CD4-positive, alpha-beta T cell treated with Interleukin-4 for 4 hours (primary cell): ENCODE results near the gene RALGAPA1.
"Not testable (repeated sequence)": the region's sequence is repeated elsewhere in the genome, so short reads cannot be mapped to it uniquely, and the experiment has no call there.

ENCODE experiments used
- DNase-seq: peaks from one replicate; pipeline ENCODE4 v3.0.0-alpha.2; 2020

The RALGAPA1 gene

GRCh38 chr14:35821564-35822411, 12.7 kb upstream of the RALGAPA1 start:
- DNase-seq, result peak; percentile 27

DNA sequence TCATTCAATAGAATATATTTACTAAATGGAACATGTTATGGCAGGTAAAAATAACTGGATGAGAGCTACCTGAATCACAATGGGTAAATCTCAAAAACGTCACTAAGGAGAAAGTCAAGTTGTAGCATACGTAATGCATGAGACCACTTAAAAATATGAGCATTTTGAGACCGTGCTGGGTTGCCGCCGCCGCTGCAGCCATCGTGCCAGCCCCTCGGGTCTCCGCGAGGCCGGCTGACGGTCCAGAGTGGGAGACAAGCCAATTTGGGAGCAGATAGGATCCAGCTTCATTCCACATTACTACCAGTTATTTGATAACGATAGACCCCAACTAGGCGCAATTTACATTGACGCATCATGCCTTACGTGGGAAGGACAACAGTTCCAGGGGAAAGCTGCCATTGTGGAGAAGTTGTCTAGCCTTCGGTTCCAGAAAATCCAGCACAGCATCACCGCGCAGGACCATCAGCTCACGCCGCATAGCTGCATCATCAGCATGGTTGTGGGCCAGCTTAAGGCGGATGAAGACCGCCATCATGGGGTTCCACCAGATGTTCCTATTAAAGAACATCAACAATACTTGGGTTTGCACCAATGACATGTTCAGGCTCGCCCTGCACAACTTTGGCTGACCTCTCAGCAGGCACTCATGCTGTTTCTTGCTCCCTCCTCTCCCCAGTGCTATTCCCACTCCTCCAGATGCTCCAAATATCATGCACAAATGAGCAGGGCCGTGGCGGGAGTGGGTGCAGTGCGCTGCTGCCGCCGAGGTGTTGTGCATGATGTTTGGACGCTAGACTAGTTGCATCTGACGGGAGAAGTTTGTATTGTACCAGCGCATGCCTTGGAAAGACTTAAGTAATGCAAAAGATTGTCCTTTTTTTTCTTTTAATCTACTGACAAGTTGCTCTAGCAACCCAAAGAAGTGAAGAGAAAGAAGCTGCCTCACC, 10.8 kb upstream of the RALGAPA1 start:
- DNase-seq, result no peak

DNA sequence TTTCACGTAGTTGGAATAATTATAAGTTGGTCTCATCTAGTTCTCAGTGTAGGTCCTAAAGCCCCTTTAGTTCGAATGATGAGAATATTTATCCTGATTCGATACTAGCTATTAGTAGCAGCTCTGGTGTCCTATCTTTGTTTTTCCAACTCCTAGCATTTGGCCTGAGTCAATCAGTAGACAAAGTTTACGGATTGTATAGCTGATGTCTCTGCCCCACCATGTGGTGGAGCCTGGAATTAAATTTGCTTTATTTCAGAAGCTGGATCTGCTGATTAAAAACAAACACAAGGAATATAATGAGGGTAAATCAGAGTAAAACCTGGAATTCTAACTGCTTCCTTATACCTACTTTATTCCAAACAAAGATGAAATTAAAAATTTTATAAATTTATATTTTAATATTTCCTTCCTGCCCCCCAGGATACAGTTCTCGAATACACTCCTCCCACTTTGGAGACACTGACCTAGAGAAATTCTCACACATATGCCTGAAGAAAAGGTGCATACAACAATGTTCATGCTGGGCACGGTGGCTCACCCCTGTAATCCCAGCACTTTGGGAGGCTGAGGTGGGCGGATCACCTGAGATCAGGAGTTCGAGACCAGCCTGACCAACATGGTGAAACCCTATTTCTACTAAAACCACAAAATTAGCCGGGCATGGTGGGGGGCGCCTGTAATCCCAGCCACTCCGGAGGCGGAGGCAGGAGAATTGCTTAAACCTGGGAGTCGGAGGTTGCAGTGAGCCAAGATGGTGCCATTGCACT, 9.4 kb upstream of the RALGAPA1 start:
- DNase-seq, result peak; percentile 24

DNA sequence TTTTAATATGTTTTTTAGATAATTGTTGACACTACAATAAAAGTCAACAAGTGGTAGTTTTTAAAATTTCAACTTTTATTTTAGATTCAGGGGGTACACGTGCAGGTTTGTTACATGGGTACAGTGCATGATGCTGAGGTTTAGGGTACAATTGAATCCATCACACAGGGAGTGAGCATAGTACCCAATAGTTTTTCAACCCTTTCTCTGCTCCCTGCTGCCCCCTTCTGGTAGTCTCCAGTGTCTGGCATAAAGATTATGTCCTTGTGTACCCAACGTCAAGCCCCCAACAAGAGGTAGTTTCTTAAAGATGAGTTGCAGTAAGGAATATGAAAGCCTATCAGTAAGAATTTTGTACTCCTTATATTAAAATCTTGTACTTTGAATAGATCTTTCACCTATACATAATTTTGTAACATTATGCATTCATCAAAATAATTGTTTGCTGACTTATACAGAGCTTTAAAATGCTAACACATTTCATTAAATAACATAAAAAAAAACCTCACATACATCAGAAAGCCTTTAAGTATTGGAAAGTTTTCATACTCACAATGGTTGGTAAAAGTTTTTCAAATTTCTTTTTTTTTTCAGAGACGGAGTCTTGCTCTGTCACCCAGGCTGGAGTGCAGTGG, 5.4 kb upstream of the RALGAPA1 start:
- peak; percentile 83 for DNase-seq

- DNase-seq, result no peak
These were observed 1.9 kb upstream of the RALGAPA1 start for GRCh38 chr14:35810963-35811362.

DNA sequence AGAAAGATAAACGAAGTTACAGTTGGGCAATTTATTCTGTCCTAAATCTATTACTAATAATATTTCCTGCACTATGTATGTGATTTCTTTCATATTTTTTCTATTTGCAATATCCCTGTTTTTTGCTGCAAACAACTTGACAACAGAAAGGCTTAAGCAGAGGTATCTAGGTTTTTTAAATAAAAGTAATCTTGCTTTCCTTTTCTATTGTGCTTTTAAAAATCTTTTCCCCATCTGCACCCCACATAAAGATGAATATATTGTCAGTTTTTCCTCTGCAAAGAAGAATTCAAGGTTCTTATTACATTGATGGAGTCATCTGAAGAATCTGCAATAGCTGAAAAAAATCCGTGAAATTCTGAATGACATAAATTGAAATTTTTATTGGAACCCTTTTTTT, 502 bp upstream of the RALGAPA1 start:
- DNase-seq, result no peak

DNA sequence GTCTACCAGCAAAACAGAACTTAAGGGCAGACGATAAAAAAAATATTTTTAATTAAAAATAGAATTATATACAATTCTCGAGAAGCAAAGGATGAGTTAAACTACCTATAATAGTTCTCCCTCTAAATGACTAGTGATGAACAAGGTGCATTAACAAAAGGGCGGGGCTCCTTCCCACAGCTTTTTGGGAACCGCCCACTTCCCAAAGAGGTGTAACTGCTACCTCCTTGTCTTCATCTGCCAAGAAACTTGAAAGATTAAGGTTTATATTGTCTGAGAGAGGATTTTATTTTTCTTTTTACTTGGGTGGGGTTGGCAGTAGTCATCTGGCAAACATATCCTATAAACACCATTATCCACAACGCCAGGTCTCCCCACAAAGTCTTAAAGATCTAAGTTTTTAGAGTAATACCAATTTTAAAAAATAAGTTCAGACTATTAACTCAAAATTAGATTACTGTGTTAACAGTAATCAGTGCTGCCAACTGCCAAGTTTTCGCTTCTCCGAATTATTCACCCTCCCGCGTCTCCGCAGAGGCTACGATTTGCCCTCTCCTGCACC, 938 bp downstream of the RALGAPA1 start:
- peak; percentile 36 for DNase-seq

GRCh38 chr14:35807131-35807961, 1.7 kb downstream of the RALGAPA1 start:
- no peak for DNase-seq

DNA sequence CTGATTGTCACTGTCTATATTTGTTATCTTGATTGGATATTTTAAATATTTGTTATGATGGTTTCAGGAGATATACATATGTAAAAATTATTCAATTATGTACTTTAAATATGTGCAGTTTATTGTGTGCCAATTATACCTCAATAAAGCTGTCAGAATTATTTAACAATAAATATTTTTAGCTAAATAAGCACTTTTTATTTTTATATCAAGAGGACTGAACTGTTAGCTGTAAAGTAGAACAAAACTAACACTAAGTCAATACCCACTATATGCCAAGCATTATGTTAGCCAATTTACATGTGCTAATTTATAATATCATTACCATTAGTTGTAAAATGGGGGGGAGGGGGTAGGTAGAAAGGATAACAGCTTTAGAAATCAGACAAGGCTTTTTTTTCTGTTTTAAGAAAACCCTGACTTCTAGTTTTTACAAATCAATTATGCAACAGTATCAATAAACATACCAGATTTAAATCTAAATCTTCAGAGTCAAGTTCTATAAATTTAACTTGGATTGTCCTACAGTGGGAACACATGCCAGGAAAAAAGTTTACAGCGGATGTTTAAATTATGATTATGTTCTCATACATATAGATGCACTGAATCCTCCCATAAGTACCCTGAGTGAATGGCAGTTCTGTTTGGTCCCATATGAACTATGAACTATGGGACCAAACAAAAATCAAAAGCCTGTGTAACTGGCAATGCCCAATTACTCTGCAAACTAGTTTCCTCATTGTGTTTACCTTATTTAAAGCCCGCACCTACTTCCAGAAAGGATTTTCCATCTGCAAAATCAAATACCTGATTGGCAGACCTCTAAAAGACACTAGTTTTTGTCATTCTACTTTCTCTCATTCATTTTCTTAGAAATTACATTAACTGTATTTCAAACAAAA, 2.8 kb downstream of the RALGAPA1 start:
- DNase-seq, result no peak

DNA sequence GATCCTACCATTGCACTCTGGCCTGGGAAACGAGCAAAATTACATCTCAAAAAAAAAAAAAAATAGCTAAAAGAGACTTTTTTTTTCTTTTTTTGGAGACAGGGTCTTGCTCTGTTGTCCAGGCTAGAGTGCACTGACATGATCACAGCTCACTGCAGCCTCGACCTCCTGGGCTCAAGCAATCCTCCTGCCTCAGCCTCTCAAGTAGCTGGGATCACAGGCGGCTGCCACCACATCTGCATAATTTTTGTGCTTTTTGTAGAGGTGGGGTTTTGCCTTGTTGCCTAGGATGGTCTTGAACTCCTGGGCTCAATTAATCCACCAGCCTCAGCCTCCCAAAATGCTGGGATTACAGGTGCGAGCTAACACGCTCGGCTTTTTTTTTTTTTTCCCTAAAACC, 11.3 kb downstream of the RALGAPA1 start:
- DNase-seq, result no peak

GRCh38 chr14:35789651-35790050, 19.4 kb downstream of the RALGAPA1 start:
- peak; percentile 9 for DNase-seq

GRCh38 chr14:35786856-35787255, 22.2 kb downstream of the RALGAPA1 start:
- DNase-seq, result no peak

DNA sequence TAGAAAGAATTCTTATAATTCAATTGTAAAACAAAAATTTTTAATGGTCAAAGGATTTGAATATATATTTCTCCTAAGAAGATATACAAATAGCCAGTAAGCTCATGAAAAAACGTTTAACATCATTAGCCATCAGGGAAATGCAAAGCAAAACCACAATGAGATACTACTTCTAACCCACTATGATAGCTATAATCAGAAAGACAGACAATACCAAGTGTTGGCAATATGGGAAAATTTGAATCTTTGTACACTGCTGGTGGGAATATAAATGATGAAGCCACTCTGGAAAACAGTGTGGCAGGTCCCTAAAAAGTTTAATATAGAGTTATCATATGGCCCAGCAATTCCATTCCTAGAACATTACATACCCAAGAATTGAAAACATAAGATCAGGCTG, 25.4 kb downstream of the RALGAPA1 start:
- DNase-seq, result no peak

GRCh38 chr14:35779368-35779767, 29.7 kb downstream of the RALGAPA1 start:
- DNase-seq, result no peak

DNA sequence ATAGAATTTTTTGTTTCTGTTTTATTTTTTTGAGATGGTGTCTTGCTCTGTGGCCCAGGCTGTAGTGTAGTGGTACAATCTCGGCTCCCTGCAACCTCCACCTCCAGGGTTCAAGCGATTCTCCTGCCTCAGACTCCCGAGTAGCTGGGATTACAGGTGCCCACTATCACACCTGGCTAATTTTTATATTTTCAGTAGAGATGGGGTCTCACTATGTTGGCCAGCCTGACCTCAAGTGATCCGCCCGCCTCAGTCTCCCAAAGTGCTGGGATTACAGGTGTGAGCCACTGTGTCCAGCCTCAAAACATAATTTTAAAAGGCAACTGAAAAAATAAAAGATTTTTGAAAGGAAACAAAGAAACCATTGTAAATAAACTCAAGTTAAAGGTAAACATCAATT, 31.5 kb downstream of the RALGAPA1 start:
- DNase-seq, result not testable (repeated sequence)

DNA sequence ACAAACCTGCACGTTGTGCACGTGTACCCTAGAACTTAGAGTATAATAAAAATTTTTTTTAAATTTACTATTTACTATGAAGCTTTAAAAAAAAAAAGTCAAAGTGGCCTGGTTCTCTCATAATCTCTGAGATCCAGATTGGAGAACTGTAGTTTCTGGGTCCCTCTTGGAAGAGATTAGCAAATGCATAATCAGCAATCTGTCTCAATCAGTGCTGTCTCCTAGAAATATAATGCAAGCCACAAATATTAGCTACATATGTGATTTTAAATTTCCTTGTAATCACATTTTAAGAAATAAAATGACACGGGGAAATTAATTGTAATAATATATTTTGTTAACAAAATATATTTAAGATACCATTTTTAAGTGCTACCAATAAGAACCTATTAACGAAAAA, 32.3 kb downstream of the RALGAPA1 start:
- no peak for DNase-seq

GRCh38 chr14:35776085-35776484, 33.0 kb downstream of the RALGAPA1 start:
- not testable (repeated sequence) for DNase-seq

- peak; percentile 15 for DNase-seq
These were observed 42.4 kb downstream of the RALGAPA1 start for GRCh38 chr14:35766700-35767082.

- DNase-seq, result no peak
These were observed 42.9 kb downstream of the RALGAPA1 start for GRCh38 chr14:35766036-35766699.

DNA sequence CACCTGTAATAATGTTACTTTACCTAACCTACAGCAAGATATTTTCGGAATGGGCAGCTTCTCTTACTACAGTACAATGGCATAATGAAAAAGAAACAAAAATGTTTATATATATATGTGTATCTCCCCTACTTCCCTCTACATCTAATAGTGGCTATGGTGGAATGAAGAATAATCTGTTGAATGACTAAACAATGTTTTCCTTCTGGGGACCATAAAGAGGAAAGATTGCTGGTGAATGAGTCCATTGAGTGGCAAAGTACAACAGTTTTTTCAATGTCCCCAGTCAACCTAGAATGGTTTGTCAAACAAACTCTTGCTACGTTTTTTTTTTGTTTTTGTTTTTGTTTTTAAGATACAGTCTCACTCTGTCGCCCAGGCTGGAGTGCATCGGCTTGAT, 47.2 kb downstream of the RALGAPA1 start:
- no peak for DNase-seq
